Left lung (tissue), 10 donors: ENCODE data around the gene PTPA. TPM values are rescaled to one million over a fixed set of nuclear protein-coding genes. Genes with fewer than 3 reads are reported as not detected.

Experiments used
- ATAC-seq: fragments of 200-7000 bp; cut with Tn5 transposase; one replicate; pipeline ENCODE4 v1.9.1; 2020; ENCODE audit warnings: moderate library complexity
- DNase-seq, 4 donors: peaks; one replicate each; pipeline ENCODE4 v3.0.0-alpha.2; 2013 to 2020
- H3K27ac ChIP-seq, 2 donors: fragments of 200-600 bp; sonication (generic) in 1 of 2; one replicate each; pipeline versions ENCODE4 v1.5.0 to v1.8.0; 2020 to 2021
- H3K27me3 ChIP-seq, 2 donors: fragments of 200-600 bp; sonication (generic) in 1 of 2; one replicate each; pipeline versions ENCODE4 v1.5.0 to v1.8.0; 2020 to 2021
- H3K36me3 ChIP-seq, 2 donors: fragments of 200-600 bp; sonication (generic) in 1 of 2; one replicate each; pipeline versions ENCODE4 v1.5.0 to v1.8.0; 2020 to 2021
- H3K4me1 ChIP-seq, 2 donors: fragments of 200-600 bp; one replicate each; pipeline ENCODE4 v1.8.0; 2021
- H3K4me3 ChIP-seq, 2 donors: fragments of 200-600 bp; sonication (generic) in 1 of 2; one replicate each; pipeline versions ENCODE4 v1.5.0 to v1.8.0; 2020 to 2021; ENCODE audit warnings: mild to moderate bottlenecking in 1 of 2
- H3K9me3 ChIP-seq, 2 donors: fragments of 200-600 bp; sonication (generic) in 1 of 2; one replicate each; pipeline versions ENCODE4 v1.5.0 to v1.8.0; 2020 to 2021
- CTCF ChIP-seq, 2 donors: fragments of 200-600 bp; sonication (generic) in 1 of 2; IDR thresholded peaks; one replicate each; pipeline versions ENCODE4 v1.5.0 to v1.8.0; 2021; ENCODE audit warnings: antibody characterized with exemption in 2 of 2
- intact Hi-C, 2 donors: fragments of 100-400 bp; cut with DNase I; formaldehyde crosslinking; loops; one replicate each; pipeline versions ENCODE4 v1.11.2 to v1.14.2; 2022
- polyA plus RNA-seq, 6 donors: library from polyadenylated mRNA; unstranded; fragments of 120-200 nt; gene quantifications; one replicate each; pipeline ENCODE4 v1.2.1, GENCODE V29; 2013; ENCODE audit not compliant: insufficient read length in 6 of 6
- total RNA-seq, 2 donors: library from RNA; stranded (reverse); fragmentation: NEBNext Ultra II Directional; extraction: Animal tissue kit (Norgen Biotek cat#: 25700); gene quantifications; one replicate each; pipeline ENCODE4 v1.2.1, GENCODE V29; 2021
- donor health status: DM: no; HTN: yes; CAD: no.
- donor health status: DM: no; HTN: no; CAD: no.

The PTPA gene
- total and polyA plus RNA-seq, 8 donors = 120 to 148 (median 140) TPM

GRCh38 chr9:129163753-129164152 is 52.5 kb downstream of the PTPA start:
- no peak for TF ChIP-seq CTCF (IDR thresholded peaks at IDR 0.05)
- no peaks in the 10 kb centered on the region for H3K27me3 ChIP-seq
- H3K4me1 ChIP-seq = peaks cover 12 to 44% of the 10 kb centered on the region in 2 donors
- intact Hi-C loops = no loop called here
- H3K36me3 ChIP-seq = no peaks in the 10 kb centered on the region
- no peak for DNase-seq
- ATAC-seq = no peak
- no peaks in the 10 kb centered on the region for H3K9me3 ChIP-seq
- H3K27ac ChIP-seq = peak overlapping the region in 1 of 2 donors; percentile 62
- no peak overlapping the region for H3K4me3 ChIP-seq

GRCh38 chr9:129164246-129164930 is 53.2 kb downstream of the PTPA start:
- peak overlapping the region in 1 of 2 donors; percentile 62 for H3K27ac ChIP-seq
- no peak for ATAC-seq
- DNase-seq = peak in 1 of 4 donors; percentile 62
- no peak for TF ChIP-seq CTCF (IDR thresholded peaks at IDR 0.05)
- no peaks in the 10 kb centered on the region for H3K27me3 ChIP-seq
- H3K4me3 ChIP-seq = no peak overlapping the region
- peaks cover 12 to 47% of the 10 kb centered on the region in 2 donors for H3K4me1 ChIP-seq
- no peaks in the 10 kb centered on the region for H3K36me3 ChIP-seq
- intact Hi-C loops = no loop called here
- no peaks in the 10 kb centered on the region for H3K9me3 ChIP-seq

GRCh38 chr9:129165198-129165597 is 54.0 kb downstream of the PTPA start:
- H3K36me3 ChIP-seq = no peaks in the 10 kb centered on the region
- no peak for DNase-seq
- H3K9me3 ChIP-seq = no peaks in the 10 kb centered on the region
- no peaks in the 10 kb centered on the region for H3K27me3 ChIP-seq
- intact Hi-C loops = no loop called here
- peaks cover 12 to 47% of the 10 kb centered on the region in 2 donors for H3K4me1 ChIP-seq
- H3K4me3 ChIP-seq = no peak overlapping the region
- ATAC-seq = no peak
- TF ChIP-seq CTCF (IDR thresholded peaks at IDR 0.05) = no peak
- H3K27ac ChIP-seq = no peak overlapping the region

GRCh38 chr9:129166623-129167557 is 55.7 kb downstream of the PTPA start:
- Histone ChIP-seq H3K4me3 (peak overlapping the region in 1 of 2 donors; percentile 18), H3K27ac (peak overlapping the region; percentile 80 to 87), H3K27me3 (no peaks in the 10 kb centered on the region), H3K4me1 (peaks cover 12 to 47% of the 10 kb centered on the region in 2 donors), H3K36me3 (no peaks in the 10 kb centered on the region), H3K9me3 (no peaks in the 10 kb centered on the region)
- no peak for TF ChIP-seq CTCF (IDR thresholded peaks at IDR 0.05)
- peak; percentile 60 to 90 (median 88) for DNase-seq
- peak; percentile 92 for ATAC-seq
- intact Hi-C loops = no loop called here

GRCh38 chr9:129170229-129170628 is 59.0 kb downstream of the PTPA start:
- H3K4me1 ChIP-seq = peaks cover 17 to 54% of the 10 kb centered on the region in 2 donors
- DNase-seq (no peak), ATAC-seq (no peak)
- no peak overlapping the region for H3K27ac ChIP-seq
- intact Hi-C loops = loop anchor here in 1 of 2 donors (10.0 kb wide), 1 partner anchor 445 kb away; no protein-coding TSS in a partner anchor
- H3K27me3 ChIP-seq = peaks cover 0 to 9% of the 10 kb centered on the region in 2 donors
- no peaks in the 10 kb centered on the region for H3K9me3 ChIP-seq
- no peak for TF ChIP-seq CTCF (IDR thresholded peaks at IDR 0.05)
- no peak overlapping the region for H3K4me3 ChIP-seq
- no peaks in the 10 kb centered on the region for H3K36me3 ChIP-seq
